AG04450 (cell line): ENCODE measurements around the gene FAM149A. TPM values are rescaled to one million over a fixed set of nuclear protein-coding genes. Genes with fewer than 3 reads are reported as not detected.

Experiments used
- CTCF ChIA-PET: fragments of 300-600, 350-600 bp; formaldehyde crosslinking; extraction: SDS; loops from one replicate; lab custom pipeline; 2022; ENCODE audit warnings: antibody characterized with exemption, inconsistent platforms; lab: Charles Lee
- POLR2A ChIA-PET: fragments of 350-600 bp; formaldehyde crosslinking; extraction: SDS; loops from one replicate; lab custom pipeline; 2021; ENCODE audit warnings: antibody characterized with exemption, inconsistent platforms; lab: Yijun Ruan, JAX
- DNase-seq: peaks from one replicate; pipeline ENCODE4 v3.0.0-alpha.2; 2011; ENCODE audit warnings: low read depth, low spot score
- H3K27ac ChIP-seq: one replicate; pipeline ENCODE4 v1.5.1; 2012; ENCODE audit warnings: low read depth, low read length, control low read depth
- H3K27me3 ChIP-seq: one replicate; pipeline ENCODE4 v1.6.0; 2012; ENCODE audit warnings: low read length; ENCODE audit not compliant: control insufficient read depth, insufficient read depth
- H3K4me3 ChIP-seq: 2 replicates; pipeline ENCODE4 v1.5.1; 2011; ENCODE audit warnings: mild to moderate bottlenecking, low read depth, low read length, control low read depth
- H3K9me3 ChIP-seq: 2 replicates; pipeline ENCODE4 v1.5.1; 2012; ENCODE audit warnings: low read length; ENCODE audit not compliant: control insufficient read depth, insufficient read depth
- CTCF ChIP-seq: IDR thresholded peaks from 2 replicates; pipeline ENCODE4 v1.5.1; 2011; ENCODE audit warnings: low read depth, low read length, control low read depth, inconsistent platforms
- polyA plus RNA-seq: library from polyadenylated mRNA; depleted of rRNA; stranded (reverse); fragments of >200 nt; gene quantifications from 2 replicates; pipeline ENCODE4 v1.2.3, GENCODE V29; 2011

Gene FAM149A
- polyA plus RNA-seq, 1 experiment: 0.07 TPM

- ChIA-PET CTCF (no interaction called here), POLR2A (no interaction called here)
- Histone ChIP-seq H3K27me3 (no peaks in the 10 kb centered on the region), H3K4me3 (no peak overlapping the region), H3K9me3 (peaks cover 6% of the 10 kb centered on the region; the same call in 1 of the 2 replicates), H3K27ac (no peak overlapping the region)
- TF ChIP-seq CTCF: no peak
- no peak for DNase-seq
These were observed 12.2 kb upstream of the FAM149A start for GRCh38 chr4:186092296-186092695.

DNA sequence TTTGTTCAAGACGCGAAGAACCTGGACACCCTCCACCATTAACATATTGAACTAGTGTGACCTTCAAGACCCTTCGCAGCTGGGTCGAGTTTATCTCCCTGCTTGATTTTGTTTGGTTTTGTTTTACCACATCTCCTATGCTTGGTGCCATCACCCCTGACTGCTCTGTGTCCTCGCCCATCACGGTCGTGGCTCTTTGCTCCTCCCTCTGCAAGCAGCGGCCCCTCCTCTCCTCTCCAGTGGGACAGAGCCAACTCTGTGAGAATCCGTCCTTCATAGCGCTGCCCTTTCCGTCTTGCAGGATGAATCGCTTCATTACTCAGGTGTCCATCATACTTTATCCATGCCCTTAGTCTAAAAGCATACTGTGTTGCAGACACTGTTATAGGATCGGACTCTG lies 9.1 kb upstream of the FAM149A start:
- H3K27me3 ChIP-seq: no peaks in the 10 kb centered on the region
- ChIA-PET POLR2A (no interaction called here), CTCF (no interaction called here)
- H3K4me3 ChIP-seq: no peak overlapping the region
- no peak for DNase-seq
- no peak overlapping the region for H3K27ac ChIP-seq
- peaks cover 6% of the 10 kb centered on the region; the same call in 1 of the 2 replicates for H3K9me3 ChIP-seq
- no peak for TF ChIP-seq CTCF

GRCh38 chr4:186096681-186097165 lies 7.8 kb upstream of the FAM149A start:
- ChIA-PET CTCF (no interaction called here), POLR2A (no interaction called here)

DNA sequence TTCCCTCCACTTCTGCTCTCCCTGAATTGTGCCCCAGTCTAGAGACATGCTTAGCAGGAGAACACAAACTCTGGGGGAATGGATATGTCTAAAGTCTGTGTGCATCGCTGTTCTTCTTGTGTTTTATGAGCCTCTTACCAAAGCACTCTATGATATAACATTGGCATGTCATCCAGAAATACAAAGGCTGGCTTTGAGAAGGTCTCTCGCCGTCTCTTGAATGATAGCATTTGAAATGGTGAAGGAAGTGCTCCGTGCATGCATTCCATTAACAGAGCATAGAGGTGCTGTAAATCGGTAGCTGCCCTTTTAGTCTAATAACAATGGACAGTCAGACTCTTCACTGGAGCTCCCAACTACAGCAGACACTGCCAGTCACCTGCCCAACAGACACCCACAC lies 7.1 kb upstream of the FAM149A start:
- POLR2A ChIA-PET: no interaction called here
- no peak for TF ChIP-seq CTCF
- Histone ChIP-seq H3K4me3 (no peak overlapping the region), H3K9me3 (peaks cover 4% of the 10 kb centered on the region; the same call in 1 of the 2 replicates), H3K27me3 (no peaks in the 10 kb centered on the region), H3K27ac (no peak overlapping the region)
- CTCF ChIA-PET: interaction anchor here (0.5 kb wide), 1 partner anchor 1500 kb away, joined by 3 read pairs; no protein-coding TSS in a partner anchor
- no peak for DNase-seq

More at GRCh38 chr4:186096681-186097165, 7.8 kb upstream of the FAM149A start:
- Histone ChIP-seq H3K27ac (no peak overlapping the region), H3K4me3 (no peak overlapping the region), H3K27me3 (no peaks in the 10 kb centered on the region), H3K9me3 (peaks cover 6% of the 10 kb centered on the region; the same call in 1 of the 2 replicates)
- no peak for DNase-seq
- no peak for TF ChIP-seq CTCF

GRCh38 chr4:186102931-186103330 lies 1.6 kb upstream of the FAM149A start:
- peaks cover 19% of the 10 kb centered on the region for H3K27me3 ChIP-seq
- no peak for DNase-seq
- no peak overlapping the region for H3K4me3 ChIP-seq
- no peak overlapping the region for H3K27ac ChIP-seq
- H3K9me3 ChIP-seq: no peaks in the 10 kb centered on the region
- no peak for TF ChIP-seq CTCF
- ChIA-PET POLR2A (no interaction called here), CTCF (no interaction called here)
